Measurements from ENCODE around the gene CACNA1B. TPM values are rescaled to one million over a fixed set of nuclear protein-coding genes. Genes with fewer than 3 reads are reported as not detected.
A peak's percentile ranks its signal among the peaks of the same experiment; 100 is the strongest.

The CACNA1B gene
- total RNA-seq, 3 donors from 2014 or later, result 0.12 to 1.7 (median 0.22) TPM

- ATAC-seq, result no peak
- no peaks in the 10 kb centered on the region for H3K36me3 ChIP-seq (ENCODE audit: low read depth)
- TF ChIP-seq, protein P1, sequence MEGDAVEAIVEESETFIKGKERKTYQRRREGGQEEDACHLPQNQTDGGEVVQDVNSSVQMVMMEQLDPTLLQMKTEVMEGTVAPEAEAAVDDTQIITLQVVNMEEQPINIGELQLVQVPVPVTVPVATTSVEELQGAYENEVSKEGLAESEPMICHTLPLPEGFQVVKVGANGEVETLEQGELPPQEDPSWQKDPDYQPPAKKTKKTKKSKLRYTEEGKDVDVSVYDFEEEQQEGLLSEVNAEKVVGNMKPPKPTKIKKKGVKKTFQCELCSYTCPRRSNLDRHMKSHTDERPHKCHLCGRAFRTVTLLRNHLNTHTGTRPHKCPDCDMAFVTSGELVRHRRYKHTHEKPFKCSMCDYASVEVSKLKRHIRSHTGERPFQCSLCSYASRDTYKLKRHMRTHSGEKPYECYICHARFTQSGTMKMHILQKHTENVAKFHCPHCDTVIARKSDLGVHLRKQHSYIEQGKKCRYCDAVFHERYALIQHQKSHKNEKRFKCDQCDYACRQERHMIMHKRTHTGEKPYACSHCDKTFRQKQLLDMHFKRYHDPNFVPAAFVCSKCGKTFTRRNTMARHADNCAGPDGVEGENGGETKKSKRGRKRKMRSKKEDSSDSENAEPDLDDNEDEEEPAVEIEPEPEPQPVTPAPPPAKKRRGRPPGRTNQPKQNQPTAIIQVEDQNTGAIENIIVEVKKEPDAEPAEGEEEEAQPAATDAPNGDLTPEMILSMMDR (IDR thresholded peaks at IDR 0.05), result no peak
- no peak overlapping the region for H3K4me3 ChIP-seq
- DNase-seq, result peak in 1 of 3 donors; percentile 9
- H3K9me3 ChIP-seq, result no peaks in the 10 kb centered on the region
- intact Hi-C loops (cut with DNase I, micrococcal nuclease), result no loop called here
- no peaks in the 10 kb centered on the region for H3K4me1 ChIP-seq (ENCODE audit: low read depth)
These were observed 163.2 kb downstream of the CACNA1B start for GRCh38 chr9:138040446-138041430.

GRCh38 chr9:138042146-138042545 is 164.6 kb downstream of the CACNA1B start:
- ATAC-seq (no peak), DNase-seq (no peak)
- no peak overlapping the region for H3K4me3 ChIP-seq
- no peaks in the 10 kb centered on the region for H3K4me1 ChIP-seq (ENCODE audit: low read depth)
- no peaks in the 10 kb centered on the region for H3K36me3 ChIP-seq (ENCODE audit: low read depth)
- TF ChIP-seq, protein P1 (IDR thresholded peaks at IDR 0.05), result no peak
- H3K9me3 ChIP-seq, result no peaks in the 10 kb centered on the region
- intact Hi-C loops (cut with DNase I, micrococcal nuclease), result no loop called here

DNA sequence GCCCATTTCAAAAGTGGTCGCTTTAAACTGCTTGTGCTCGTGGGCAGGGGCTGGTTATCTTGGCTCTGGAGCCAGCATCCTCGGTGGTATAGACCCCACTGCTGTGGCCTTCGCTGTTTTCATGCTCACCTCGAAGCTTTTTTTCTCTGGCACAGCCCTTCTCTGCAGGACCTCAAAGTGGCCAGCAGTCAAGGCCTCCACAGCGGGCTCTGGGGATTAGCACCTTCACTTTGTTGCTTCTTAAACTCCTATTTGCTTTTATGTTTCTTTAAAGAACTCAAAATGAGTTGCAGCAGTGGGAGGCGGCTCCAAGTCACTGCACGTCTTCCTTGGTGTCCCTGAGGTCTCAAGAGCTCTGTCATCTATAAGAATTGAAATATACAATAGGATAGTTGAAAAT is 165.1 kb downstream of the CACNA1B start:
- intact Hi-C loops (cut with DNase I, micrococcal nuclease), result no loop called here
- DNase-seq, result no peak
- TF ChIP-seq, protein P1 (IDR thresholded peaks at IDR 0.05), result no peak

GRCh38 chr9:138043061-138043410 is 165.5 kb downstream of the CACNA1B start:
- ATAC-seq (no peak), DNase-seq (no peak)
- intact Hi-C loops (cut with DNase I, micrococcal nuclease), result no loop called here
- H3K4me3 ChIP-seq, result no peak overlapping the region
- no peaks in the 10 kb centered on the region for H3K4me1 ChIP-seq (ENCODE audit: low read depth)
- TF ChIP-seq, protein P1 (IDR thresholded peaks at IDR 0.05), result no peak
- no peaks in the 10 kb centered on the region for H3K36me3 ChIP-seq (ENCODE audit: low read depth)
- H3K9me3 ChIP-seq, result no peaks in the 10 kb centered on the region

More for the DNA sequence above, 165.1 kb downstream of the CACNA1B start:
- Histone ChIP-seq H3K4me1 (ENCODE audit: low read depth) (no peaks in the 10 kb centered on the region), H3K9me3 (no peaks in the 10 kb centered on the region), H3K36me3 (ENCODE audit: low read depth) (no peaks in the 10 kb centered on the region), H3K4me3 (no peak overlapping the region)
- no peak for ATAC-seq

DNA sequence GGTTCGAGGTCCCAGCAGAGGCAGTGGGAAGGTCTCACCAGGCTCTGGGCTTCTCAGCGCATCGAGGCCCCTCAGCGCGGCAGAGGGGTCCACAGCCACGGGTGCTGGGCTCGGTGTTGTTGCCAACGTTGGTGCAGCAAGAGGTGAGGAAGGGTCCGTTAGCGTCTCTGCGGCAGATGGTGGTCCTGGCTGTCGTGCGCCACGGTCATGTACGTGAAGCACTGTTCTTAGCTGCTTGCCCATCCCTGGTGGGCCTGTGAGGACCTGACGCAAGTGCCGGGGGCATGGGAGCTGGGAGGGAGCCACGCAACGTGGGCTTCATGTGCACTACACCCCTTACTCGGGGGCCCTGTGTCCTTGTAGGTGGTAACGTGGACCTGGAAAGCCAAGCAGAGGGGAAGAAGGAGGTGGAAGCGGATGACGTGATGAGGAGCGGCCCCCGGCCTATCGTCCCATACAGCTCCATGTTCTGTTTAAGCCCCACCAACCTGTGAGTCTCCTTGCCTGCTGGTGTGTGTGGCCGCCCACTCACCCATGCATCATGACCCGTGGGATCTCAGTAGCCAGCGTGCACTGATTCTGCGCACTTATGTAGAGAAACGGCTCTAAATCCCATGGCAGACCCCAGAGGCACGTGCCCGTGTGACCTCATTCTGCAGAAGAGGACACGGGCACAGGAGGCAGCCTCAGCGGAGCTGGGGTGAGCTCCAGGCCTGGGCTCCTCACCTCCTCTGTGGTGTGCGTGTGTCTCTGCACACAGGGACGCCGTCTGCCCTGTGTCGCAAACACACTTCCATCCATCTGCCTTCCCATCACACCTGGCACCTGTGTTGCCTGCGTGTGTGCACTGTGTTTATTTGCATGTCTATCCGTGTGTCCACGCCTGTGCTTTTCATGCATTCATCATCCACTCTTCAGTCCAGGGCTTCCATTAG is 166.1 kb downstream of the CACNA1B start:
- Histone ChIP-seq H3K9me3 (no peaks in the 10 kb centered on the region), H3K4me3 (no peak overlapping the region), H3K36me3 (ENCODE audit: low read depth) (no peaks in the 10 kb centered on the region), H3K4me1 (ENCODE audit: low read depth) (no peaks in the 10 kb centered on the region)
- DNase-seq (peak in 1 of 3 donors; percentile 28), ATAC-seq (no peak)
- intact Hi-C loops (cut with DNase I, micrococcal nuclease), result no loop called here
- TF ChIP-seq, protein P1 (IDR thresholded peaks at IDR 0.05), result no peak

All from mucosa of descending colon (tissue), 3 donors.